ENCODE data around the gene KLHL24.

DNA sequence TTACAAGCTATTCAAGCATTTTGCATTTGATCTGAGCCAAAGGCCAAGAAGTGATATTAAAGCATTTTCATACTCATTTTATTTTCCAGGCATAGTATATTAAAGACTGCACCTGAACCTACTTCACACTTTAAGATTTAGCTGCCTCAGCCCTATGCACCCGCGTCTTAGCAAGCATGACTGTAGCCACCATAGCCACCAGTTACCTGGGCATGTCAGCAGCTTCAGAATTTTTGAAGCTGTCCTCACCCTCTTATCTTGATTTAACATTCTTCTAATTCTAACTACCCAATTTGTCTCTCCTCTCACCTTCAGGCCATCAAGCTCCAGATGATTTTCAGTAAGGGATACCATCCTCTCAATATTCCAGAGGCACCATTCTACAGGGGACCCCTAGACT lies 40.8 kb upstream of the KLHL24 start:
- TF ChIP-seq, protein P1, sequence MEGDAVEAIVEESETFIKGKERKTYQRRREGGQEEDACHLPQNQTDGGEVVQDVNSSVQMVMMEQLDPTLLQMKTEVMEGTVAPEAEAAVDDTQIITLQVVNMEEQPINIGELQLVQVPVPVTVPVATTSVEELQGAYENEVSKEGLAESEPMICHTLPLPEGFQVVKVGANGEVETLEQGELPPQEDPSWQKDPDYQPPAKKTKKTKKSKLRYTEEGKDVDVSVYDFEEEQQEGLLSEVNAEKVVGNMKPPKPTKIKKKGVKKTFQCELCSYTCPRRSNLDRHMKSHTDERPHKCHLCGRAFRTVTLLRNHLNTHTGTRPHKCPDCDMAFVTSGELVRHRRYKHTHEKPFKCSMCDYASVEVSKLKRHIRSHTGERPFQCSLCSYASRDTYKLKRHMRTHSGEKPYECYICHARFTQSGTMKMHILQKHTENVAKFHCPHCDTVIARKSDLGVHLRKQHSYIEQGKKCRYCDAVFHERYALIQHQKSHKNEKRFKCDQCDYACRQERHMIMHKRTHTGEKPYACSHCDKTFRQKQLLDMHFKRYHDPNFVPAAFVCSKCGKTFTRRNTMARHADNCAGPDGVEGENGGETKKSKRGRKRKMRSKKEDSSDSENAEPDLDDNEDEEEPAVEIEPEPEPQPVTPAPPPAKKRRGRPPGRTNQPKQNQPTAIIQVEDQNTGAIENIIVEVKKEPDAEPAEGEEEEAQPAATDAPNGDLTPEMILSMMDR (conservative IDR thresholded peaks at IDR 0.05; ENCODE audit: low read depth, low read length): no peak
- no peak for TF ChIP-seq EZH2 (IDR thresholded peaks at IDR 0.05; ENCODE audit: low read length, unreplicated experiment)
- no peak for TF ChIP-seq EZH2phosphoT487 (IDR thresholded peaks at IDR 0.05; ENCODE audit: borderline replicate concordance, low read length)

All from PC-3 (cell line).